Heart left ventricle (tissue), 16 donors: Measurements from ENCODE around the gene ARRDC2. TPM values are rescaled to one million over a fixed set of nuclear protein-coding genes. Genes with fewer than 3 reads are reported as not detected.
A peak's percentile ranks its signal among the peaks of the same experiment; 100 is the strongest.

Source experiments
- ATAC-seq, 4 donors: fragments of 200-7000 bp; cut with Tn5 transposase; one replicate each; pipeline ENCODE4 v1.9.1; 2020 to 2022; ENCODE audit warnings: moderate library complexity in 4 of 4, mild to moderate bottlenecking in 3 of 4, moderate number of reproducible peaks in 1 of 4
- DNase-seq, 5 donors: peaks; one replicate each; pipeline ENCODE4 v3.0.0-alpha.2; 2020
- H3K27ac ChIP-seq, 12 donors: fragments of 200-600 bp; sonication (generic) in 4 of 12; one replicate each; pipeline versions ENCODE4 v1.5.0 to v1.8.0; 2016 to 2022; ENCODE audit warnings: mild to moderate bottlenecking in 2 of 12
- H3K27me3 ChIP-seq, 9 donors: fragments of 200-600 bp; sonication (generic) in 2 of 9; one replicate each; pipeline versions ENCODE4 v1.5.1 to v1.8.0; 2016 to 2022; ENCODE audit warnings: mild to moderate bottlenecking in 3 of 9
- H3K36me3 ChIP-seq, 9 donors: fragments of 200-600 bp; sonication (generic) in 2 of 9; one replicate each; pipeline versions ENCODE4 v1.5.0 to v1.8.0; 2018 to 2022; ENCODE audit warnings: mild to moderate bottlenecking in 2 of 9
- H3K4me1 ChIP-seq, 12 donors: fragments of 200-600 bp; sonication (generic) in 4 of 12; one replicate each; pipeline versions ENCODE4 v1.5.0 to v1.8.0; 2016 to 2022; ENCODE audit warnings: mild to moderate bottlenecking in 3 of 12
- H3K4me3 ChIP-seq, 12 donors: fragments of 200-600 bp; sonication (generic) in 4 of 12; one replicate each; pipeline versions ENCODE4 v1.5.0 to v1.8.0; 2017 to 2022; ENCODE audit warnings: mild to moderate bottlenecking in 9 of 12, moderate library complexity in 4 of 12
- H3K9me3 ChIP-seq, 12 donors: fragments of 200-600 bp; sonication (generic) in 4 of 12; one replicate each; pipeline versions ENCODE4 v1.5.0 to v1.8.0; 2016 to 2022; ENCODE audit warnings: mild to moderate bottlenecking in 1 of 12
- POLR2A ChIP-seq, 2 donors: fragments of 450-650 bp; IDR thresholded peaks; one replicate each; pipeline ENCODE4 v1.6.1; 2017; ENCODE audit warnings: antibody characterized with exemption in 2 of 2, mild to moderate bottlenecking in 2 of 2, moderate library complexity in 2 of 2
- WGBS, 4 donors: extraction: QIAGEN DNeasy Blood & Tissue Kit in 2 of 4; methylation state at CpG; one replicate each; pipeline versions ENCODE4 v1.1.5 to v1.1.7; 2013 to 2018; 5-methylcytosine and 5-hydroxymethylcytosine counted together
- intact Hi-C, 10 donors: fragments of 100-400 bp; cut with DNase I; formaldehyde crosslinking; loops; one replicate each; pipeline versions ENCODE4 v1.11.1 to v1.14.2; 2022
- polyA plus RNA-seq, 2 donors: library from polyadenylated mRNA; stranded (reverse); fragments of 200-250 nt; gene quantifications; one replicate each; pipeline ENCODE4 v1.2.3, GENCODE V29; 2013
- total RNA-seq, 9 donors: library from RNA; depleted of rRNA in 2 of 9; stranded (reverse); fragments of >200 nt in 2 of 9; fragmentation: NEBNext Ultra II Directional in 3 of 9; extraction: Animal tissue kit (Norgen Biotek cat#: 25700) in 3 of 9; gene quantifications; one replicate each; pipeline versions ENCODE4 v1.1.0 to v1.2.4, GENCODE V29; 2016 to 2023
- TF ChIP-seq, protein P1 (sequence below), 12 donors: fragments of 200-600 bp; sonication (generic) in 4 of 12; IDR thresholded peaks; one replicate each; pipeline versions ENCODE4 v1.5.0 to v1.8.0; 2018 to 2022; ENCODE audit warnings: antibody characterized with exemption in 12 of 12, mild to moderate bottlenecking in 5 of 12
- donor health status: ischemic (EF 13 %, LVEDD 7.1; RV severe dilation, severe dysfunction).
- donor health status: healthy with polysubstance abuse.
- donor health status: DM: no; HTN: yes; CAD: no.
- donor health status: DM: no; HTN: no; CAD: no.
- donor health status: ischemic (EF 25% LVEDD 6.9; RV normal size, moderate dysfunction).
- donor health status: ischemic (EF 25% LVEDD 5.7; RV mildly dilated, moderate dysfunction).
- donor health status: healthy.
- donor health status: DM: yes; HTN: yes; CAD: no.
- donor health status: ischemic (EF 35%, LVEDD 5.7; RV mildly dilated, moderate dysfunction).
- donor health status: nonischemic (EF 11% LVEDD 7.7; RV severe dilation, severe dysfunction).
- donor health status: DM: yes; HTN: yes; CAD: no.
- donor health status: PGD.
- donor health status: ischemic (EF 29% LVEDD 5.4; RV normal size, mild dysfunction).
- donor health status: nonischemic (EF 23%, LVEDD 6.1; RV moderate dilation, normal function).

The ARRDC2 gene
- total and polyA plus RNA-seq, 11 donors: 5.8 to 35.5 (median 14.3) TPM

DNA sequence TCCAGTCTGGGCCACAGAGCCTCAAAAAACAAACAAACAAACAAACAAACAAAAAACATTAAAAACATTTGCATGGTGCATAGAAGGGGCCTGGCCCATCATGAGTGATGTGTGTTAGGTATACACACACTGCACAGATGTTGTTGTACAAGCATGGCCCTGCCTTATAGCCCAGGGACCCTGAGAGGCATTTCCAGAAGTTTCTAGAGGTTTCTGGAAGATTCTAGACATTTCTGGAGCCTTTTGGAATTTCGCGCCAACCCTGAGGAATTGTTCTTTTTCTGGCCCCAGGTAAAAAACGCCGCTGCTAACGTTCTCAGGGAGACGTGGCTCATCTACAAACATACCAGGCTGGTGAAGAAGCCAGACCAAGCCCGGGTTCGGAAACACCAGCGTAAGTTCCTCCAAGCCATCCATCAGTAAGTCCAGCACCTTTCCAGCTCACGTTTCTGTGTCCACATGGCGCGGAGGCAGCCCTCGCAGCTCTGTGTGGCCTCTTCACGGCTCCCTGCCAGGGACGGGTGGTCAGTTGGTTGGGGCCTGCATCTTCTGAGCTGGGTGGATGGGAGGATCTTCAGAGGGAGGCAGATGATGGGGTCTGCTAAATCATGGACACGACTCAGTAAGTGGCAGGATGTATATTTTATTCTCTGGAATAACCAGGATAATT, 18.4 kb upstream of the ARRDC2 start:
- Histone ChIP-seq H3K36me3 (no peaks in the 10 kb centered on the region), H3K4me1 (no peaks in the 10 kb centered on the region), H3K9me3 (no peaks in the 10 kb centered on the region), H3K27me3 (peaks cover 0 to 11% (median 0%) of the 10 kb centered on the region in 9 donors), H3K4me3 (no peak overlapping the region), H3K27ac (no peak overlapping the region)
- 86 to 90% (median 90%) methylated on average over 16 of the region's 16 CpGs for WGBS, 4 donors
- ATAC-seq: no peak
- no peak for DNase-seq
- TF ChIP-seq POLR2A (IDR thresholded peaks at IDR 0.05): no peak
- TF ChIP-seq, protein P1, sequence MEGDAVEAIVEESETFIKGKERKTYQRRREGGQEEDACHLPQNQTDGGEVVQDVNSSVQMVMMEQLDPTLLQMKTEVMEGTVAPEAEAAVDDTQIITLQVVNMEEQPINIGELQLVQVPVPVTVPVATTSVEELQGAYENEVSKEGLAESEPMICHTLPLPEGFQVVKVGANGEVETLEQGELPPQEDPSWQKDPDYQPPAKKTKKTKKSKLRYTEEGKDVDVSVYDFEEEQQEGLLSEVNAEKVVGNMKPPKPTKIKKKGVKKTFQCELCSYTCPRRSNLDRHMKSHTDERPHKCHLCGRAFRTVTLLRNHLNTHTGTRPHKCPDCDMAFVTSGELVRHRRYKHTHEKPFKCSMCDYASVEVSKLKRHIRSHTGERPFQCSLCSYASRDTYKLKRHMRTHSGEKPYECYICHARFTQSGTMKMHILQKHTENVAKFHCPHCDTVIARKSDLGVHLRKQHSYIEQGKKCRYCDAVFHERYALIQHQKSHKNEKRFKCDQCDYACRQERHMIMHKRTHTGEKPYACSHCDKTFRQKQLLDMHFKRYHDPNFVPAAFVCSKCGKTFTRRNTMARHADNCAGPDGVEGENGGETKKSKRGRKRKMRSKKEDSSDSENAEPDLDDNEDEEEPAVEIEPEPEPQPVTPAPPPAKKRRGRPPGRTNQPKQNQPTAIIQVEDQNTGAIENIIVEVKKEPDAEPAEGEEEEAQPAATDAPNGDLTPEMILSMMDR (IDR thresholded peaks at IDR 0.05): no peak
- intact Hi-C loops: loop anchor here in 2 of 10 donors (5.0 to 10.0 kb wide), 4 partner anchors 37 to 135 kb away; partner anchors contain the start of genes RPL18A (in 1 of the 2) and SLC5A5 (in 1 of the 2)

DNA sequence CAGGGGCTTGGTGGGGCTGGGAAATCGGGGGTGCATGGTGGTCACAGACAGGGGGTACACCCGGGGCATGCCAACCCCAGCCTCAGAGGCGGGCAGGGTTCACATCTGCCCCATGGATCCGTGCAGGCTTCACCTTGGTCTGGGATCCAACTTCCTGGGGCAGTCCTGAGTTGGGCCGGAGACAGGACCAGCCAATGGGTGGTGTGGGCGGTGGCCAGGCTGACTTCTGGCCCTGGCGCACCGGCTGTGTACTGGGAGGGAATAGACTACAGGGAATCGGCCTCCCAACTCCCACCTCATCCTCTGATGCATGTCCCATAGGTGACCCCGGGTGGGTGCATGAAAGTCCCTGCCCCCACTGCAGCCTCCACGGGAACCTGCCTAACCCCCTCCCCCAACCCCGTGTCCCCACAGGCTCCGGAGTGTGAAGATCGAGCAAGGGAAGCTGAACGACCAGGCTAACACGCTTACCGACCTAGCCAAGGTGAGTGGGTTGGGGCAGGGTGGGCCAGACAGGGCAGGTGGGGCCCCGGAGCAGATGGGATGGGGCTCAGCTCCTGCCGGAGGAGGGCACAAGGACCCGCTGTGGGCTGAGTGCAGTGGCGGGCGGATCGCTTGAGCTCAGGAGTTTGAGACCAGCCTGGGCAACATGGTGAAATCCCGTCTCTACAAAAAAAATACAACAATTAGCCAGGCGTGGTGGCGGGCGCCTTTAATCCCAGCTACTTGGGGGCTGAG, 14.7 kb upstream of the ARRDC2 start:
- H3K27ac ChIP-seq: no peak overlapping the region
- no peaks in the 10 kb centered on the region for H3K9me3 ChIP-seq
- no peaks in the 10 kb centered on the region for H3K36me3 ChIP-seq
- TF ChIP-seq, protein P1 (IDR thresholded peaks at IDR 0.05): no peak
- TF ChIP-seq POLR2A (IDR thresholded peaks at IDR 0.05): no peak
- no peaks in the 10 kb centered on the region for H3K4me1 ChIP-seq
- ATAC-seq: no peak
- DNase-seq: no peak
- 71 to 78% (median 76%) methylated on average over 19 to 27 of the region's 27 CpGs for WGBS, 4 donors
- H3K27me3 ChIP-seq: peaks cover 0 to 15% (median 0%) of the 10 kb centered on the region in 9 donors
- no peak overlapping the region for H3K4me3 ChIP-seq
- intact Hi-C loops: loop anchor here in 2 of 10 donors (5.0 to 10.0 kb wide), 3 partner anchors 41 to 138 kb away; partner anchors contain the start of genes RPL18A (in 1 of the 2) and SLC5A5 (in 1 of the 2)

DNA sequence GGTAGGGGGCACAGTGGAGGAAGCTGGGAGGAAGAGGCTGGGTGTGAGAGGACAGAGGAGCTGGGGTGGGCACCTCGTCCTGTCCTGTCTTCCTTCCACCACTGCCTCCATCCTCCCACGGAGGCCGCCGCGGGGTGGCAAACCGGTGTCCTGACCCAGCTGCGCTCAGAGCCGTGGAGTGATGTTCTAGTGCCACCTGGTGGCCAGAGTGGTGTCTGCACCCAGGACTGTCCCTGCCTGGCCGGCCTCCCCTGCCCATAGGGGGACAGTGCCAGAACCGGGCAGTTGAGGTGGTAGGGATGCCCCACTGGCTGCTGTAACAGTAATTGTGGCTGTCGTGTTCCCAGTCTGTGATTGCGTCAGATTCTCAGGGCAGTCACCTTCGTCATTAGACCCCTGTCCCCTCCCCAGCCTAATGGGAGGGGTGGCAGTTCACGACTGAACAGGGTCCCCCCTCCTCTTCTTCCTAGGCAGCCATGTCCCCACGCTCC, 11.1 kb upstream of the ARRDC2 start:
- intact Hi-C loops: loop anchor here (1.0 to 10.0 kb wide), 6 partner anchors 50 to 142 kb away; partner anchors contain the start of gene RPL18A (in 6 of the 10)
- Histone ChIP-seq H3K9me3 (no peaks in the 10 kb centered on the region), H3K4me3 (no peak overlapping the region), H3K27me3 (peaks cover 0 to 21% (median 0%) of the 10 kb centered on the region in 9 donors), H3K27ac (no peak overlapping the region), H3K36me3 (no peaks in the 10 kb centered on the region), H3K4me1 (peaks cover 0 to 14% (median 5%) of the 10 kb centered on the region in 12 donors)
- TF ChIP-seq, protein P1 (IDR thresholded peaks at IDR 0.05): peak; percentile 94 to 99 (median 98)
- no peak for TF ChIP-seq POLR2A (IDR thresholded peaks at IDR 0.05)
- ATAC-seq: peak; percentile 81 to 86 (median 82)
- peak; percentile 83 to 93 (median 84) for DNase-seq
- 5 to 13% (median 10%) methylated on average over 13 to 15 of the region's 15 CpGs for WGBS, 4 donors
